ENCODE results near the gene EIF4E.
"Not testable (repeated sequence)": the region's sequence is repeated elsewhere in the genome, so short reads cannot be mapped to it uniquely, and the experiment has no call there.

The EIF4E gene

DNA sequence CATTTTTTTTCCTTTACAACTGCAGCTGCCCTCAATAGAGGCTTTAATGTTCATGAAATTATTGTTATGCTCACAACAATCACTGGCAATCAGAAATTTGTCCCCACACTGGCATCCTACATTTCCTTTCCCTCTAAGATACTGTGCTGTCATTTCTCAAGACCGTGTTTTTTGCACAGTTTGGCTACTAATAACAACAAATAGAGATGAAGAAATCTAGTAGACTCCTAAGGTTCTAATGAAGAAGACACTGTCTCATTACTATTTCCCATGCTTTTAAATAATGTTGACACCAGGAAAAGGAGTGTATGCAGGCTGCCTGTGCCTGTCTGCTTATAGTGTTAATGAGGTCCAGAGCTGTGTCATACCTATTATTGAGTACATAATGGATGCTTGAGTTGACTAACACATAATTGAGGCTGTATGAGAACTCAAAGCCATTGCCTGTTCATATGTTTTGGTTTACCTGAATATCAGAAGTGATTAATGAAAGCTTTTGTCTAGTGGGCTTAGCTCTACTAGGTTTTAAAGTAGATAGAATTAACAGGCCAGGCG, 1.5 kb upstream of the EIF4E start:
- no peak for DNase-seq

DNA sequence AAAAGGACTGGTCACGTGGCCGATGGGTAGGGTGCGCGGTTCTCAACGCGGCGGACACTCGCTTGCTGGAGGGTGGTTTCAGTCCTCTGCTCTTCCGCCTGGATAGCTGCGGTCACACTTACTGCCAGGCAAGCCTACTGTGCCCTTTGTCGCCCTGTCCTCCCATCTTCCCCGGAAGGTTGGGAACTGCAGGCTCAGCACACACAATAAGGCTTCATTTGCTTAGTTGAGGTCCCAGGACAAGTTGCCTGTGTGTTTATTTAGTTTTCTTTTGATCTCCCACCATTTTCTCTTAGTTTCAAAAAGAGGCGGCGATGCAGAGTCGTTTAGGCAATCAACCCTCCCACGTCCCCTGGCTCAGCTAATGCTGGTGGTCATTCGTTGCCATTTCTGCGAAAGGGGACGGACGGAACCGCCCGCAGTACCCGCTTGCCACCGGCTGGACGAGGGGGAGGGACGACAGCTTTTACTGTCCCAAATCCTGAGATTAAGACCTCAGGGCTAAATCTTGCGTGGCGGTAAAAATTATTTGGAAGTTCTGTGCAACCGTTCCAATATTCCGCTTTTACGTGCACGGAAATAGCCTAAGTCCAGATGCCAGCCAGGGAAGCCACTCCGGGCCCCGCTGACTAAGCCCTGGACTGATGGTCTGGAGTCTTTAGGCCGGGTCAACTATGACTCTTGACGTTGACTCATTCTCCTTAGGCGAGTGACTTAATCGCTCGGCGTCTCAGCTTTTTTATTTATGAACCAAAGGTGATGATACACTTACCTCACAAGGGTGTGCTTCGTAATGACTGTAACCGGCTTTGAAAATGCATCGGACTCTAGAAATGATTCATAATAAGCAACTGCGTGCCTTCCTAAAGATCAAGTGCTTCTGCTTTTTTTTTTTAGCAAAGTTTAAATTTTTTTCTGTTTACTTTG, 671 bp upstream of the EIF4E start:
- no peak for DNase-seq

DNA sequence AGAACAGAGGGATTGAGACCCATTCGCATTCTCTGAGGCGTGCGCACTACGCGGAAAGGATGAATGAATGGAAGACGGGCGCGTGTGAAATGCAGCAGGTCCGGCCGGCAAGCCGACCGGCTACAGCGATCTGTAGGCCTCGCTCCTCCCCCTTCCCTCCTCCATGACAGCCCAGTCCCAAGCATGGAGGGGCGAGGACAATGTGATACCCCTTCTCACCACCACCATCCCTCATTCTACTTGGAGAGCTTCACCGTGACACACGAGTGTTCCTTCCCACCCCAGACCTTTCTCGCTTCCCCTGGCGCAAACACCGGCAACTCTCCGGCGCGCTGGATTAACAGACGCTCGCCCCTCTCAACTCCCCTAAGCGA, 815 bp downstream of the EIF4E start:
- peak; percentile 93 for DNase-seq

DNA sequence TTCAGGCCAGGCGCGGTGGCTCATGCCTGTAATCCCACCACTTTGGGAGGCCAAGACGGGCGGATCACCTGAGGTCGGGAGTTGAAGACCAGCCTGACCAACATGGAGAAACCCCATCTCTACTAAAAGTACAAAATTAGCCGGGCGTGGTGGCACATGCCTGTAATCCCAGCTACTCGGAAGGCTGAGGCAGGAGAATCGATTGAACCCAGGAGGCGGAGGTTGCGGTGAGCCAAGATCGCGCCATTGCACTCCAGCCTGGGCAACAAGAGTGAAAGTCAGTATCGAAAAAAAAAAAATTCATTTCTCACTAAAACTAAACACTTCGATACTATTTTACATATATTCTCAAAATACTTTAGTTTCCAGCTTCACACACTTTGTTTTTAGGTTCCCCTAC, 2.7 kb downstream of the EIF4E start:
- not testable (repeated sequence) for DNase-seq

DNA sequence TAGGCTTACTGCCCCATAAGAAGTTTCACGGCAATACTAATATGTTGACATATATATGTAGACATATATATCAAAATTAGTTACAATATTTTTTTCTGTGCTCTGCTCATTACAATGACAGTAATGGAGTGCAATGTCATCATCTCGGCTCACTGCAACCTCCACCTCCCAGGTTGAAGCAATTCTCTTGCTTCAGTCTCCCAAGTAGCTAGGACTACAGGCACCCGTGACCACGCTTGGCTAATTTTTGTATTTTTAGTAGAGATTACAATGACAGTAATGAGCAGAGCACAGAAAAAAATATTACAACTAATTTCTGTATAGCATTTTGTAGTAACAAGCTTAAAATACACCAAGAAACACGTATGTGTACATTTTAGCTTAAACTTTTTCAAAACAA, 7.6 kb downstream of the EIF4E start:
- no peak for DNase-seq

DNA sequence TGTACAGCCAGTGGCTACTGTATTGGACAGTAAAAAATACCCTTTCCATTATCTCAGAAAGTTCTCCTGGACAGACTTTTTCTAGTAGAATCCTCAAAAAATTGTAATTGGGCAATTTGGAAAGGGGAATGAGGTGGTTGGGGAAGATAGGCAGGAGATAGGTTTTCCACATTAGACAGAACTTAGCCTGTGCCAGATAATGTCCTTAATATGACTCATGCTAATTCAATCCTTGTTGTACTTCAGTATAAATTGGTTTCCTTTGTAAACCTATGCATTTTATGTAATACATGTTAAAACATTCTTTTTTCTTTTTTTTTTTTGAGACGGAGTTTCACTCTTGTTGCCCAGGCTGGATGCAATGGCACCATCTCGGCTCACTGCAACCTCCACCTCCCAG, 8.9 kb downstream of the EIF4E start:
- DNase-seq: no peak

DNA sequence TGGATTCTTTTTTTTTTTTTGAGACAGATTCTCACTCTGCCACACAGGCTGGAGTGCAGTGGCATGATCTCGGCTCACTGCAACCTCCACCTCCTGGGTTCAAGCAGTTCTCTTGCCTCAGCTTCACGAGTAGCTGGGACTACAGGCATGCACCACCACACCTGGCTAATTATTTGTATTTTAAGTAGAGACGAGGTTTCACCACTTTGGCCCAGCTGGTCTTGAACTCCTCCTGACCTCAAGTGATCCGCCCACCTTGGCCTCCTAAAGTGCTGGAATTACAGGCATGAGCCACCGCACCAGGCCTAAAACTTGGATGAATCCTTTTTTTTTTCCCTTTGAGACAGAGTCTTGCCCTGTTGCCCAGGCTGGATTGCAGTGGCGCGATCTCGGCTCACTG, 18.2 kb downstream of the EIF4E start:
- DNase-seq: not testable (repeated sequence)

DNA sequence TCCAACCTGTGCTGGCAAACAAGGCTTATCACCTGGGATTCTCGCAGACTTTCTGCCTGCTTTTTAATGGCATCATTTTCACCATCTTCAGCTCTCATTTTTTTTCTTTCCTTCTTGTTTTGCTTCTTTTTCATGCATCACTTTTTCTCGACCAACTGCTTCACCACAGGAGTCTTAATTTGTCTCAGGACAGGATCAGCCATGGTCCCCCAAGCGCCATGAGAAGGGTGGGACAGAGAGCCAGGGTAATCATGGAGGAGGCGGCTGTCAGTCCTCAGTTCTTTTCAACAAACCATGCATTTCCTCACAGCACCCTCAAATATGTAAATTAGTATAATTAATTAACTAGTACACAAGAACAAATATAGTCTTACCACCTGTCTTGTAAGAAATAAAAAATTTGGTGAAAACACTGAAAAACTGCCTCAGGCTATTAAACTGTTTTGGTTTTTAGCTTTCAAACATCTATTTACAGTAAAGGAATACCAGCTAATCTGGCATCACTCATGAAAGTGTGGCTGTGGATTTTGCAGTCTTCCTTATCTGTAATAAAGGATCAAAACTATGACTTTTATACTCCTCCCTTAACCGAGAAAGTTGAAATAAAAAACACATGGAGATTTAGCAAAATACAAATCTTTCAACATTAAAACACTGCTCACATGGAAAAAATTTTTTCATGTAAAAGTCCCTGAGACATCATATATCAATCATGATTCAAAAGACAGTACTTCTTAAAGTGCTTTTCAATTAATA, 19.1 kb downstream of the EIF4E start:
- no peak for DNase-seq

DNA sequence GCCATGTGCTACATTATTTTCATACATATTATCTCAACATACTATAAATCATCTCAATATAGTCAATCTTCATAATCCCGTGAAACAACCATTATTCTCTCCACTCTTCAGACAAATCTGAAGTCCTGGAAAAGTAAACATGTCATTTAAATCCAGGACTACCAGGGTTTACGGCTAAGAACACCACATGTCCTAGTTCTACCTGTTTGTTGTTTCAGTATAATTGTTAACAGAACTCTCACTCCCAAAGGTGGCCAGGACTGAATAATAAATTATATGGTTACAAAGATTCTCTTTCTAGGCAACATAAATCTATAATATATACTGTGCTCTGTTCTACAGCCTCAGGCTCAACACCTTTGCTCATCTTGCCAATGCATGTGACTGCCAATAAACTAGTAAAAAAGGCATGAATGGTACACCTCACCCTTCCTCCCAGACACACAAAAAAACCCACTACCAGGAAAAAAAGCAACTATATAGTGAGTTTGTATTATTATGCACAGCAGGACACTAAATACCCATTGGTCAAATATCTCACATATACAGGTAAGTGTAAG, 20.1 kb downstream of the EIF4E start:
- no peak for DNase-seq

DNA sequence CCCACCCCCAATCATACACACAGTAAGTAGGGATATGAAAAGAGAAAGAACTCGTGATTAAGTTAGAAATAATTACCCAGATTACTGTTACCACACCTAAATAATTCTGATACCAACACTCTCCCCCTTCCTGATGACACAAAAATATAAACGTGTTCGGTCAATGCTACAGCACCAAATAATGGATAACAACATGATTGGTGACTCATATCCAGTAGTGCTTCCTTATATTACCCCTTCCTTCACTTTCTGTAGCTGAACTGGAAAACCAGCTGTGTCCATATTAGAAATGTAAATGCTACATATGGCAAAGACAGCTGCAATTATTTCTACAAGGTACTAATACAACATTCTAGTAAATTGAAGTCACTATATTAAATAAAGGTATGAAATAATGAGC, 20.8 kb downstream of the EIF4E start:
- no peak for DNase-seq

DNA sequence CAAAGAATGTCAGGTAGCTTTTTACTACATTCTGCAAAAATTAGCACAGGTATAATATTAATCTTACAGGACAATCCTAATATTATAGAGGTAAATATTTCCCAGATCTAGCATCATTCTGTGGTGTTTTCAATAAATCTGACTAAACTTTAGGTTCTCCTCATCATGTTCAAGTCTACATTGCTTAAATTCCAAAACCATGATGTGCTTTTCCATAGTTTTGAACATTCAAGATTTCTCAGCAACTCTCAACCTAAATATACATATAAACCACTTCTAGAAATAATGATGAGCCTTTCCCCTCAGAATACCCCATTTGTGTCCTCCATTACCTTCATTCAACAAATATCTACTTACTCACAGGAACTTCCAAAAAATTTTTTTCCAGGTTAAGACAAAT, 23.1 kb downstream of the EIF4E start:
- no peak for DNase-seq

DNA sequence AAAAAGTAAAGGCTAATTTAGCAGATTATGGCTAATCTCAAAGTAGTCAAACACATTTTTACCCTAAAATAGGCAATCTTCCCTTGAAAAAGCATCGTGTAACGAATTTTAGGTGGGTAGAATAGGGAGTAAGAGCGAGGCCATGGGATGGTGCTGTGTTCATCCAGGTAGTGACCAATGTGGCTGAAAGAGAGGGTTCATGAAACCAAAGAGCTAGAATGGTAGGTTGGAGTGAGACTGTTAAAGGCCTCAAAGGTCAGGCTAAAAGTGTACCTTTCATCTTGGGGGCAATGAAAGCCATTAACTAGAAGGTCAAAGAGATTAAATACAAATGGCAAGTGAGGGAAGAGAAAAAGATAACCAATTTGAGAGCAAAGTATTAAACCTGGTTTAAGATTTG, 23.6 kb downstream of the EIF4E start:
- DNase-seq: no peak

DNA sequence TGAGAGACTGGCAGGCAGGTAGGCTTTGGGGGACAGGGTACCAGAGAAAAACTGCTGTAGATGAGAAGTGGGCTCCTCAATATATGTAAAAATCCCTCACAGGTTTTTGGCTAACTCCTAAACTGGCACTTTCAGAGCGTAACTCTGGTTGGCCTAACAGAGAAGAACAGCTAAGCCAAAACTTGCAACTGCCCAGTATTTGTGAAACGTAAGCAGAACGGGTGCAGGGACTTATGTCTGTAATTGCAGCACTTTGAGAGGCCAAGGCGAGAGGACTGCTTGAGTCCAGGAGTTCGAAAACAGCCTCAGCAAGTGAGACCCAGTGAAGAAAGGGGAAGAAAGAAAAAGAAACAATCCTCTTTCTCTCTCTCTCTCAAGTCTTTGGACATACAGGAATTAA, 25.0 kb downstream of the EIF4E start:
- DNase-seq: no peak

DNA sequence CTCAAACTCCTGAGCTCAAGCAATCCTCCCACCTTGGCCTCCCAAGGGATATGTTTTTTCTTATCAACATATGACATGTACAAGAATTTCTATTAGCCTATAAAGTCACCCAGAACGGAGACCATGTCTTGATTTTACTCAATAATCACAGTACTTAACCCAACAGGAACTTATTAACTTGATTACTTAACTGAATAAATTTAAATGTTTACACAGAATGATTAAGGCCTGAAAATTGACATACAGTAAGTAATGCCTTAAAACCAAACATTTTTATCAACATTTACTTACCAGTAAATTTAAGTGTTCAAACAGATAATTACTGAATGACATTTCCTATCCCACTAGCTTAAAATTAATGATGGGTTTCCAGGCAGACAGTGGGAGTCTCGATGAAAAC, 25.4 kb downstream of the EIF4E start:
- no peak for DNase-seq

DNA sequence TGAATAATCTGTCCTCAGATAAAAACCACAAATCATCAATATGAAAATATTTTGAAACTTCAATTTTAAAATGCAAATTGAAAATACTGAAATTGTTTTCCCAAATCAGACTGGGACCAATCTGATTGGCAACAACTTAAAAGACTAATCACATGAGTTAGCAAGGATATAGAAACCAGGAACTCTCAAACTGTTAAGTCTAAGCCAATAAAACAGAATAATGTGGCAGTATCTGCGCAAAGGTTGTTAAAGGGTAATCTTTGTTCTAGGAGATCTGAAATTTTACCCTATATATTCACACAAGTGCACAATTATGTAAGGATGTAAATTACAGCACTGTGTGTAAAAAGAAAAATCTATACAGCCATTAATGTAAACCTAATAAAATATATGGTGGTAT, 29.7 kb downstream of the EIF4E start:
- DNase-seq: no peak

DNA sequence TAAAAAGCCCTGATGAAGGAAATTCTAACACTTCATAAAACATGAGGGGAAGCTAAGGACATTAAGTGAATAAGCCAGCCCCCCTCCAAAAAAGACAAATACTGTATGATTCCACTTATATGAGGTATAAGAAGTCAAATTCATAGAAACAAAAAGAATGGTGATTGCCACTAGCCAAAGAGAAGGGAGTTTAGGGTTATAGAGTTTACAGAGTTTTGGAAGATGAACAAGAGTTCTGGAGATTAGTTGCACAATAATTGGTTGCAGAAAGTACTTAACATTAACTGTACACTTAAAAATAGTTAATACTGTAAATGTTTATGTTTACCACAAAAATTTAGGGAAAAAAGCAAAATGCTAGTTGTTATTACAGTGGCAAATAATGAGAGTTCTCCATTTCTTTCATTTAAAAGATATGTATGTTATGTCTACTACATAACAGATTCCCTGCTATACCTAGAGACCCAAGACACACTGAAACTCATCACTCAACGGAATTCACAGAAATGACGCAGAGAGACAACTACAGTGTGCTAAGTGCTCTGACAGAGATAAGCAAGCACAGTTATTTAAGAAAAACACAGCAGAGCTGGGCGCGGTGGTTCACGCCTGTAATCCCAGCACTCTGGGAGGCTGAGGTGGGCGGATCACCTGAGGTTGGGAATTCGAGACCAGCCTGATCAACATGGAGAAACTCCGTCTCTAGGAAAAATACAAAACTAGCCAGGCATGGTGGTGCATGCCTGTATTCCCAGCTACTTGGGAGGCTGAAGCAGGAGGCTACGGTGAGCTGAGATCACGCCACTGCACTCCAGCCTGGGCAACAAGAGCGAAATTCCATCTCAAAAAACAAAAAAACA, 37.2 kb downstream of the EIF4E start:
- DNase-seq: no peak

DNA sequence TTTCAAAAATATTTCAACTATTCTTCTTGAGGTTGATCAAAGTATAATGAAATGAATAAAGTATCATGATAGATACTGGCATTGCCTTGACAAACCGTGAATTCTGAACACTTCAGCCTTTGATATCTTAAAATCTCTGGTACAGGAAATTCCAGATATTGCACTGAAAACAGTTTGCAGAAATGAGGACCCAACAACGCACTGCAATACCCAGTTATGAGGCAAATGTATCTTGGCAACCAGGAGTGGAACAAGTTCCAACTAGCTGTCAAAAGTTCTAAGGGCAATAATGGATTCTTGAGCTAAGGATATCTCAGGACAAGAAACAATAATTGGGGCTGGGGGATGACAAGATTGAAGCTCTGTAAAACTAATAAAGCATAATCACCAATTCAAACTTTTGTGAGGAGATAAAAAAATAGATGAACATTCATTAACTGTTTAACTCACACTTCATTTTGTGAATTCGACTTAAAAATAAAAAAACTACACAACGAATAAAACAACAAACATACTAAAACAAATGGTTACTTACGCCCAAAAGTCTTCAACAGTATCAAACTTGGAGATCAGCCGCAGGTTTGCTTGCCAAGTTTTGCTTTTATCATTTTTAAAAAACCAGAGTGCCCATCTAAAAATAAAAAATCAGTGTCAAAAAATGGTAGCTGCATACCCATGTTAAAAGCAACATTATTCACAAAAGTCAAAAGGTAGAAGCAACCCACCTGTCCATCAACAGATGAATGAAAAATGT, 38.1 kb downstream of the EIF4E start:
- DNase-seq: no peak

DNA sequence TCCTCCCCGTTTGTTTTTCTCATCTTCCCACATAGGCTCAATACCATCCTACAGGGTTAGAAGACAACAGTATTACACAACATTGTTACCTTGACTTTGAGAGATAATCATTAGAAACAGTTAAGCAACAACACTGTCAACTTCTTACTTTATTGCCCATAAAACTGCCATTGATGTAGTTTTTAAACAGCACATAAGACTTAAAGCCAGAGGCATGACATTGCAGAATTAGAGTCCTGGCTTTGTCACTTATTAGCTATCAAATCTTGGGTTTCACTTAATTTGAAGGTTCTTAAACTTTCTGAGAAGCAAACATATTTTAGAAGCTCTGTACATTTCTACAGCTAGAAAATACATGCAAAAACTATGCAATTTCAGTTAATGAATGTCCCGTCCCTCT, 41.8 kb downstream of the EIF4E start:
- no peak for DNase-seq

DNA sequence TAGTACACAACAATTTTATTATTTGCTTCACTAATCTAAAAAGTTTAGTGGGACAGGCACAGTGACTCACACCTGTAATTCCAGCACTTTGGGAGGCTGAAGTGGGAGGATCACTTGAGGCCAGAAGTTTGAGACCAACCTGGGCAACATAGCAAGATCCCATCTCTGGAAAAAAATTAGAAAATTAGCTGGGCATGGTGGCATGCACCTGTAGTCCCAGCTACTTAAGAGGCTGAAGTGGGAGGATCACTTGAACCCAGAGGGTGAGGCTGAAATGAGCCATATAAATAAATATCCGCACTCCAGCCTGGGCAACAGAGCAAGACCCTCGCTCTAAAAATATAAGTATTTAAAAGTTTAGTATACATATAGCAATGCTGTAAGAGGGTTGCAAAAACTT, 42.6 kb downstream of the EIF4E start:
- not testable (repeated sequence) for DNase-seq

DNA sequence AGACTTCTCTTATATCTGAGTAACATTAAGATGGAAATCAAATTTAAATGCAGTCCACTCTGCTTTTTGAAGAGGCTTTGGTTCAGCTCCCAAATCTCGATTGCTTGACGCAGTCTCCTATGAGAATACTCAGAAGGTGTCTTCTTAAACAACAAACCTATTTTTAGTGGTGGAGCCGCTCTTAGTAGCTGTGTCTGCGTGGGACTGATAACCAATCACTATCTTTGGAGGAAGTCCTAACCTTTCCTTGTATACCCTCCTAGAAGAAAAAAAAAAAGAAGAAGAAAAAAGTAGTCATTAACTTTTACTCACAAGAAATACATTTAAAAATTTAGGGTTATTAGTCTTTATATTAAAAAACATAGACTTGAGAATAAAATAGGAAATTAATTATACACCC, 48.0 kb downstream of the EIF4E start:
- not testable (repeated sequence) for DNase-seq

DNA sequence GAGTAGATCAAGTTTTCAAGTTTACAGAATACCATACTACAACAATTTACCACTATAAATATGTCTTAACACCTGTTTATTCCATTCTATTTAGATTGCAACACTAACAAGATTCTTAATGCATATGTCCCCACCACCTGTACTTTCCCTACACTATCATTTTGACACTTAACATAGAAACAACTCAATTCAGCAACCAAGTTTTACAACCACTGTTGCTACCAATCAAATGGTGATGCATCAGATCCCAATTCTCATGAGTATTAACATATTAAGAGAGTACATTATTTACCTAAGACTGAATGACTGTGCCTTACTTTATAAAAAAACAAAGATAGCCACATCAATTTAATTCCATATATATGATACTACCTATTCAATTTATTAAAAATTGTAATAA, 49.4 kb downstream of the EIF4E start:
- DNase-seq: no peak

DNA sequence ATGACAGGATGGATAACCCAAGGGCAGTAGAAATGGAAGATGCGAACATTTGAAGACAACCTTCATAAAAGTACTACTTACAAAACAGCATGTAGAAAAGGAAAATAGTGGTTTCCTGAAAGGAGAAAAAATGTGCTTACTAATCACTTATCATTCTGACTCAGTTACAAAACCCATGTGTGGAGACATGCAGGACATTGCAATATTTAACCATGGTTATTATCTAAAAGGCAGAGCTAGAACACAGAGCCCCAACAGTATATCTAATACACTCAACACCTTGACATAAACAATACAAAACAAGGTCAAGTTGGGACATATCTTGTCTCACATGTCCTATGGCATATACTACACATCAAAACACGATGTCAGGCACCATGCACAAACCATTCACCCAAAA, 55.9 kb downstream of the EIF4E start:
- no peak for DNase-seq
